ENCODE data around the gene APBB2.
"Not testable (repeated sequence)": the region's sequence is repeated elsewhere in the genome, so short reads cannot be mapped to it uniquely, and the experiment has no call there.

Gene APBB2

DNA sequence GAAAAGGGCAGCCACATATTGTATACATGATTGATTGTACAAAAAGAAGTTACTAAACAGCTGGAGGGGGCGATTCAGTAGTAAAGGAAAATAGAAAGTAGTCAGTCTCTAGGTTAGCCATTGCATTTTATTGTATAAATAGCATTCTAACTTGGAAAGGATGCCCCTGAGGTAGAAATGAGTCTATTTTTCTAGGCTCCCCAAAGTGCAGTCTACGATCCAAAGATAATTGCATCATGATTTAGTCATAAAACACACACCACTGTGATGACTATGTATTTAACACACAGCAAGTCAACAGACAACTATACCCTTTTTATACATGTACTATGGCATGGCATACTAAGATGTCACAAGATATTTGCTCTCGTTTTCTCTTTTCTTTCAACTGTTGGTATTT, 204.9 kb downstream of the APBB2 start:
- DNase-seq (ENCODE audit: insufficient read length, low spot score) (no peak), FAIRE-seq (no peak)
- TF ChIP-seq, protein P1, sequence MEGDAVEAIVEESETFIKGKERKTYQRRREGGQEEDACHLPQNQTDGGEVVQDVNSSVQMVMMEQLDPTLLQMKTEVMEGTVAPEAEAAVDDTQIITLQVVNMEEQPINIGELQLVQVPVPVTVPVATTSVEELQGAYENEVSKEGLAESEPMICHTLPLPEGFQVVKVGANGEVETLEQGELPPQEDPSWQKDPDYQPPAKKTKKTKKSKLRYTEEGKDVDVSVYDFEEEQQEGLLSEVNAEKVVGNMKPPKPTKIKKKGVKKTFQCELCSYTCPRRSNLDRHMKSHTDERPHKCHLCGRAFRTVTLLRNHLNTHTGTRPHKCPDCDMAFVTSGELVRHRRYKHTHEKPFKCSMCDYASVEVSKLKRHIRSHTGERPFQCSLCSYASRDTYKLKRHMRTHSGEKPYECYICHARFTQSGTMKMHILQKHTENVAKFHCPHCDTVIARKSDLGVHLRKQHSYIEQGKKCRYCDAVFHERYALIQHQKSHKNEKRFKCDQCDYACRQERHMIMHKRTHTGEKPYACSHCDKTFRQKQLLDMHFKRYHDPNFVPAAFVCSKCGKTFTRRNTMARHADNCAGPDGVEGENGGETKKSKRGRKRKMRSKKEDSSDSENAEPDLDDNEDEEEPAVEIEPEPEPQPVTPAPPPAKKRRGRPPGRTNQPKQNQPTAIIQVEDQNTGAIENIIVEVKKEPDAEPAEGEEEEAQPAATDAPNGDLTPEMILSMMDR (IDR thresholded peaks at IDR 0.05; ENCODE audit: insufficient read depth, missing control alignments): no peak

DNA sequence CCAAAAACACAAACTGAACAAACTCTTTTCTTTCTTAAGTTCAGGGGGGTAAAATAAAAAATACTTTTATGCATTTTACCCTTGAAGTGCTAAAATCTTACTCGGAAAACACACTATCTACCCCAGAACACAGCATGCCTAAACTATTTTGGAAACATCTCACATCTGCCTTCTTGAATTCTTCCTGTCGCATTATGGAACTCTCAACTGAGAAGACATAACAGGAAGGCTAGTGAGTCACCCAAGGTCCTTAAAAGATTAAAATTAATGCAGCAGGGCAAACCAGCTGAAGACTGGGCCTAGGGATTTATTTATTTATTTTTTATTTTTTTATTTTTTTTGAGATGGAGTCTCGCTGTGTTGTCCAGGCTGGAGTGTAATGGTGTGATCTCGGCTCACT, 208.2 kb downstream of the APBB2 start:
- FAIRE-seq: no peak
- TF ChIP-seq, protein P1 (IDR thresholded peaks at IDR 0.05; ENCODE audit: insufficient read depth, missing control alignments): no peak
- DNase-seq (ENCODE audit: insufficient read length, low spot score): no peak

DNA sequence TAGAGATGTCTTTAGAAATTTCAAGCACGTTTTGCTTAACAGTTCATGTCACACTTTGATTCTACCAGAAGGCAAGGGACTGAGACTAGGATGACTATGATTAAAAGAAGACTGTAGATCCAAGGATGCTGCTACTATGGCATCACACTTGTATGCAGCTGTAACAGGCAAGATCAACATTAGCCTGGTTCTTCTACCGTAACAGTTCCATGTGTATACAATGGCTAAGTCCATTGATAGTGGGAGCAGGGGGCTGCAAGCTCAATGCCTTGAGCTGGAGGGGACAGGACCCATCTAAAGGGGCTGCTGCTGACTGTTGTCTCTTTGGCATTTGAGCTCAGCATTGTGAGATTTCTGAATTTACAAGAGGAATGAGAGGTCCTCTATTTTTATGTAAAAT, 212.0 kb downstream of the APBB2 start:
- FAIRE-seq (no peak), DNase-seq (ENCODE audit: insufficient read length, low spot score) (no peak)
- TF ChIP-seq, protein P1 (IDR thresholded peaks at IDR 0.05; ENCODE audit: insufficient read depth, missing control alignments): no peak

DNA sequence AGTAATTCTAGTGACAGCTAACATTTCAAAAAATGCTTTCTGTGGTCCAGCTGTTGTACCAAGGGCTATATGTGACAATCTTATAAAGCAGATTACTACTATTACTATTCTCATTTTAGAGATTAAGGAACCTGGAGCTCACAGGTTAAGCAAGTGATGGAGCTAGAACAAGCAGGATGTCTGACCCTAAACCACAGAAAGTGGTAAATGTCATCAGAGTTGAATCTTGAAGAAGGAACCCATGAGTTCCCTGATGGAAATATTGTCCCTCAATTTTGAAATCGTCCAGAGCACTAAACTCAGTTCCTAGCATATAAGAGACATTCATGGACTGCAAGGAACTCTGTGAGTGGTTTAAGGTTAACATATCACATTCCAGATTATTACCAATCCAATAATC, 214.0 kb downstream of the APBB2 start:
- no peak for FAIRE-seq
- TF ChIP-seq, protein P1 (IDR thresholded peaks at IDR 0.05; ENCODE audit: insufficient read depth, missing control alignments): no peak
- DNase-seq (ENCODE audit: insufficient read length, low spot score): no peak

DNA sequence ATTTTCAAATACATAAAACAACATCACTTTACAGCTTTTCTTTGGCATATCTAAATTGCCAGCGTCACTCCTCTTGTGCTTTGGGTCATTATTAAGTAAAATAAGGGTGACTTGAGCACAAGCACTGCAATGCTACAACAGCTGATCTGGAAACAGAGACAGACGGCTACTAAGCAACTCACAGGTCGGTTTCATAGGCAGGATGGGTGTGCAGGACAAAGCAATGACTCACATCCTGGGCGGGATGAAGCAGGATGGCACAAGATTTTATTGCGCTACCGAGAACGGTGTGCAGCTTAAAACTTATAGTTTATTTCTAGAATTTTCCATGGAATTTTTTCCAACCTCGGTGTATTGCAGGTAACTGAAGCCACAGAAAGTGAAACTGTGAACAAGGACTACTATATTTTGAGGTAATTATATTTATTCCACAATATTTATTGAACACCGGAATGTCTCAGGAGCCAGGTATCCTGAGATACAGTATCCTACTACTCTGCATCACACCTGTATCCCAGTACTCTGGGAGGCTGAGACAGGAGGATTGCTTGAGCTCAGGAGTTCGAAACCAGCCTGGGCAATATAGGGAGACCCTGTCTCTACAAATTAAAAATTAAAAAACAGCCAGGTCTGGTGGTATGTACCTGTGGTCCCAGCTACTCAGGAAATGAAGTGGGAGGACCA, 215.5 kb downstream of the APBB2 start:
- DNase-seq (ENCODE audit: insufficient read length, low spot score): no peak
- TF ChIP-seq, protein P1 (IDR thresholded peaks at IDR 0.05; ENCODE audit: insufficient read depth, missing control alignments): no peak
- no peak for FAIRE-seq

DNA sequence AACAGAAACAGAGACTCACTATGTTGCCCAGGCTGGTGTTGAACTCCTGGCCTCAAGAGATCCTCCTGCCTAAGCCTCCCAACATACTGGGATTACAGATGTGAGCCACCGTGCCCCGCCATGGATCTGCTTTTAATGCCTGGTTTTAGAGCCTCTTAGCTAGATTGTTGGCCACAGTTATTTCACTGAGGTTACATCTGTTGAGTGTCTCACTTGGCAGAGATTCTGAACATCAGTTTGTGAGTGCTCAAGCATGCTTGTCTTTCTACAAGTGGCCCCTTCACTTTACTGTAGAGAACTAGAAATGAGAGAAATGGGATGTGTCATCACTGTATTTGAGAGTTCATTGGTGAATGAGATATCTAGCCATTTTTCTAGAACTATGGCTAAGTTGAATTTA, 218.5 kb downstream of the APBB2 start:
- FAIRE-seq (no peak), DNase-seq (ENCODE audit: insufficient read length, low spot score) (no peak)
- TF ChIP-seq, protein P1 (IDR thresholded peaks at IDR 0.05; ENCODE audit: insufficient read depth, missing control alignments): no peak

DNA sequence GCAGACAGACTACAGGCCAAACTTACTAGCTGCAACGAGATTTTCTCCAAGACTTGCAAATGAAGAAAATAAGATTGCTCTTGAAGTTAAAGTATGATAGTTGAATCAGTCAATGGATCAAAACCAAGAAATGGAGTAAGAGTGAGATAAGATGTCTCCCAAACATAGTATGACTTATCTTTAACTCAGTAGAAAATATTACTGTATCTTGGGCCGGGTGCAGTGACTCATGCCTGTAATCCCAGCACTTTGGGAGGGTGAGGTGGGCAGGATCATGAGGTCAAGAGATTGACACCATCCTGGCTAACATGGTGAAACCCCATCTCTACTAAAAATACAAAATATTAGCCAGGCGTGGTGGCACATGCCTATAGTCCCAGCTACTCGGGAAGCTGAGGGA, 220.0 kb downstream of the APBB2 start:
- not testable (repeated sequence) for DNase-seq (ENCODE audit: insufficient read length, low spot score); FAIRE-seq

DNA sequence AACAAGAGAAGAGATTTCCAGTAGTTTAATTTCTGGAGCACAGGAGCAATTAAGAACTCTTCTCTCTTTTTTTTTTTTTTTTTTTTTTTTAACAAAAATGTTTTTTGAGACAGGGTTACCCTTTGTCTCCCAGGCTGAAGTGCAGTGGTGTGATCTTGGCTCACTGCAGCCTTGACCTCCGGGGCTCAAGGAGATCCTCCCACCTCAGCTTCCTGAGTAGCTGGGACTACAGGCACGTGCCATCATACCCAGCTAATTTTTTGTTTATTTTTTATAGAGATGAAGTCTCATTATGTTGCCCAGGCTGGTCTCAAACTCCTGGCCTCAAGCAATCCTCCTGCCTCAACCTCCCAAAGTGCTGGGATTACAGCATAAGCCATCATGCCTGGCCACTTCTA, 221.0 kb downstream of the APBB2 start:
- not testable (repeated sequence) for FAIRE-seq; DNase-seq (ENCODE audit: insufficient read length, low spot score)

Measured in D721Med (cell line).